ENCODE measurements around the gene CALR3. TPM values are rescaled to one million over a fixed set of nuclear protein-coding genes. Genes with fewer than 3 reads are reported as not detected.

The CALR3 gene
- polyA plus RNA-seq, 4 donors, result 0.14 TPM; not detected in 3

GRCh38 chr19:16435238-16435917, 60.6 kb downstream of the CALR3 start:
- no peak for DNase-seq (ENCODE audit: low read depth in 4 of 4, low spot score in 2 of 4)

GRCh38 chr19:16433986-16434385, 62.0 kb downstream of the CALR3 start:
- no peak for DNase-seq (ENCODE audit: low read depth in 4 of 4, low spot score in 2 of 4)

- no peak for DNase-seq (ENCODE audit: low read depth in 4 of 4, low spot score in 2 of 4)
Observed at GRCh38 chr19:16429759-16430091, 66.2 kb downstream of the CALR3 start.

GRCh38 chr19:16429066-16429758, 66.8 kb downstream of the CALR3 start:
- DNase-seq (ENCODE audit: low read depth in 4 of 4, low spot score in 2 of 4), result no peak

Other genes with a start within 250 kb of the CALR3 start
- gene KLF2, start 171.3 kb downstream of the CALR3 start, polyA plus RNA-seq (ENCODE audit: insufficient read length in 4 of 4), result 10 to 100 TPM; 19.5 to 32.0 (median 29.0) TPM
- 10 to 100 TPM; 26.8 to 37.1 (median 32.2) TPM for gene EPS15L1, start 24.2 kb downstream of the CALR3 start, polyA plus RNA-seq (ENCODE audit: insufficient read length in 4 of 4)
- gene C19orf44, start 227 bp upstream of the CALR3 start, polyA plus RNA-seq (ENCODE audit: insufficient read length in 4 of 4), result 10 to 100 TPM; 13.8 to 18.9 (median 16.5) TPM
- 10 to 100 TPM; 26.6 to 56.5 (median 48.8) TPM for gene CHERP, start 46.3 kb upstream of the CALR3 start, polyA plus RNA-seq (ENCODE audit: insufficient read length in 4 of 4)
- gene SLC35E1, start 76.2 kb upstream of the CALR3 start, polyA plus RNA-seq (ENCODE audit: insufficient read length in 4 of 4), result 10 to 100 TPM; 38.3 to 47.3 (median 43.0) TPM
- 1 to 10 TPM; 5.8 to 9.5 (median 8.0) TPM for gene MED26, start 132.0 kb upstream of the CALR3 start, polyA plus RNA-seq (ENCODE audit: insufficient read length in 4 of 4)
- gene SMIM7, start 164.0 kb upstream of the CALR3 start, polyA plus RNA-seq (ENCODE audit: insufficient read length in 4 of 4), result 100 to 1,000 TPM in 2 of 4 donors, 10 to 100 TPM in 2; 91.1 to 110 (median 100) TPM
- gene TMEM38A, start 165.0 kb upstream of the CALR3 start, polyA plus RNA-seq (ENCODE audit: insufficient read length in 4 of 4), result 10 to 100 TPM in 1 of 4 donors, 1 to 10 TPM in 3; 6.0 to 12.7 (median 8.8) TPM
- under 1 TPM; 0.03 to 0.14 (median 0.09) TPM for gene NWD1, start 223.7 kb upstream of the CALR3 start, polyA plus RNA-seq (ENCODE audit: insufficient read length in 4 of 4)

Measured in left renal cortex interstitium (tissue), 4 donors.